Activated naive CD8-positive, alpha-beta T cell treated with anti-CD3 and anti-CD28 coated beads, Interleukin-2, amount 50 U/mL, for 16 hours (primary cell): Measurements from ENCODE around the gene STK16.
"Not testable (repeated sequence)": the region's sequence is repeated elsewhere in the genome, so short reads cannot be mapped to it uniquely, and the experiment has no call there.

Experiments
- DNase-seq: peaks from one replicate; pipeline ENCODE4 v3.0.0-alpha.2; 2020; ENCODE audit warnings: low read depth, low spot score

STK16 gene

GRCh38 chr2:219287116-219287440 lies 41.8 kb downstream of the STK16 start:
- not testable (repeated sequence) for DNase-seq

DNA sequence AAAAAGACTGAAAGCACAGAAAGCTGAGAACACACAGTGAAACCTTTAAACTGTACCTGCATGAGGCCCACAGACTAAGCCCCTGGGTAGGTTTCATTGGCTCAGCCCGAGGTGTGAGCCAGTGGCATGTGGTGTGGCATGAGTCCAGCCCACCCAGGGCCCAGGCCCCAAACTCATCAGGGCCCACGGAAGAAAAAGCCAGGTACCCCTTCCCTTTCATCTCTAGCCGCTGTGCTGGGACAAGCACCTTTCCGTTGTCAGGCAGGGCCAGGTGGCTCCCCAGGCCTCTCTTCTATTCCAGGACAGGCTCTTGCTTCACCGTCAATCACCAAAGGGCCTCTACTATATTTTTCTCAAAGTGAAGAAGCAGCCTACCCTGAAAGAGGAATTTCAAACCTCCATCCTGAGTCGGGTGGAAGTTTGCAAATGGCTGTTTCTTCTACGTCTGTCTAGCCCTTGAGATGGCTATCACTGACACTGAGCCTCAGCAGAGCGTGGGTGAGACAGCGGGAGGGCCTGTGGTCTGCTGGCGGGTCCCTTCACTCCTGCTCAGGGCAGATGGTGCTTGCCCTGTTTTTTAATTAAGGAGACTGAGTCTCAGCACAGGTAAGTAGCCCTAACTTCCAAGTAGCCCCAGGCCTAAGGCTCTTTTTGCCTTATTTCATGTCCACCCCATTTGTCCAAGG lies 42.4 kb downstream of the STK16 start:
- DNase-seq, result no peak

DNA sequence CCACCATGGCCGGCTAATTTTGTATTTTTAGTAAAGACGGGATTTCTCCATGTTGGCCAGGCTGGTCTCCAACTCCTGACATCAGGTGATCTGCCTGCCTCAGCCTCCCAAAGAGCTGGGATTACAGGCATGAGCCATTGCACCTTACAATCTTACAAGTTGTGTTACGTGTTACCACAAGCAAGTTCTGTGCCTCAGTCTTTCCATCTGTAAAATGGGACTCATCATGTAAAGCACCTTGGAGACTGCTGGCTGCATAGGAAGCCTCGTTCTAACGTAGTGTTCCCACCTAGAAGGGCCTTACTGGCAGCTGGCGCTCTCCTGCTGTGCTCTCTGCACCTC lies 43.9 kb downstream of the STK16 start:
- DNase-seq, result no peak

DNA sequence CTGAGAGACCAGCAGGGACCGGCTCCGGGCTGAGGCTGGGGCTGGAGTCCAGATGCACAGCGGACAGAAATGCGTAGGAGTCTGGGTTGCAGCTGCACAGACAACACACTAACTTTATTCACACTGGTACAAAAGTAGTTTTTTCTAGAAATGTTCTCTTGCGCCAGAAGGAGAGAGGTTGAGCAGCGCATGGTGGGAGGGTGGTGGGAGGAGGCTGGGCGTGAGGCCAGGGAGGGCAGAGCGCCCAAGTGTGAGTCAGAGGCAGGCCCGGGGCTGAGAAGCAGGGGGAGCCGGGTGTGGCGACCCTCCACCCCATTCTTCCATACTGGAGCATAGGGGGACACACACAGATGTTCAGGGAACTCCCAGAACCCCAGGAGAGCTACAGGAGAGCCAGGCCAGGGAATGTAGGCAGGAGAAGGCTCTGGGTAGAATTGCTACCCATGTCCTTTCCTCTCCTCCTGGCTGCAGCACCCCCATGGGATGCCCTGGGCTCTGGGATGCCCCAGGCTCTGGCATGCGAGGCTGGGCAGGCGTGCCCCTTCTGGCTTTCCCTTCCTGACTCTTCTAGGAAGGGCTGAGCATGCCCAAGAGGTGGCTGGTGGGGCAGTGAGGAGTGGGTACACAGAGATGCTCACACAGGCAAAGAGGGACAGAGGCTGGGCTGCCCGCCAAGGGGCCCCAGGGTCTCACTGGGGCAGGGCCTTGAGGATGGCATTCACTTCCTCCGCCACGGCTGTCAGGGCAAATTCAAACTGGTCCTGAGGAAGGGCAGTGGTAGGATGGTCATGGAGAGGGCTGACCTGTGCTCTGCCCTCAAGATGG lies 44.5 kb downstream of the STK16 start:
- DNase-seq, result no peak

- no peak for DNase-seq
These were observed 45.3 kb downstream of the STK16 start for GRCh38 chr2:219290381-219291171.

- DNase-seq, result no peak
These were observed 46.1 kb downstream of the STK16 start for GRCh38 chr2:219291394-219291793.

DNA sequence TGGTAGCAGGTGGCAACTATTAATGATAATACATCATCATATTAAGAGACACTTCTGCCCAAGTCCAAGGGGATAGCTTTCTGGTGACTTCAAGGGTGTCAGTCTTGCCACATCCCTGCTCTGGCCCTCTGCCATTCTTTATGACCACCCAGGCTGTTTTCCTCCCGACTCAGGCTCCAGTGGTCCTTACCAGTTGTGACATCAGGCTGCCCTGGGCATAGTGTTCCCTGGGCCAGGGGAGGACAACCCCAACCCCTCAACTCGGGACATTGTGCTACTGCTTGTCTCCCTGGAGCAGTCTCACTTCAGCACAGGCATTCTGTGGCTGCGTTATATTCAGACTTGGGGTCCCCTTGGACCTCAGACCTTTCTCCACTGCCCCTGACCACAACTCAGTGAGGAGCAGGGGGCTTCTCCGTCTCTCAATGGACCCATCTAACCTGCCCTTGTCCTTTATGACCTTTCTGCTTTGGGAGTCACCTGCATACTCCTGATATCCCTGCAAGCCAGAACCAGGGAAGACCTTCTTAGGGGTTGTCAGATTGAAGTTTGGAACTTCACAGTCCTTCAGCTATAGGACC lies 46.7 kb downstream of the STK16 start:
- no peak for DNase-seq

DNA sequence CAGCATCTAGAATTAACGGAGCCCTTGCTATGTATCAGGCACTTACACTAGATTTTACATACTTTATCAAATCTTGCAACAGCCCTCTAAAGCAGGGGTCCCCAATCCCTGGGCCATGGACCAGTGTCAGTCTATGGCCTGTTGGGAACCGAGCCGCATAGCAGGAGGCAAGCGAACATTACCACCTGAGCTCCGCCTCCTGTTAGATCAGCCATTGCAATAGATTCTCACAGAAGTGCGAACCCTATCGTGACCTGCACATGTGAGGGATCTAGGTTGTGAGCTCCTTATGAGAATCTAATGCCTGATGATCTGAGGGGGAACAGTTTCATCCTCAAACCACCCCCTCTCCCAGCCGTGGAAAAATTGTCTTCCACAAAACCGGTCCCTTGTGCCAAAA lies 47.3 kb downstream of the STK16 start:
- DNase-seq, result no peak

DNA sequence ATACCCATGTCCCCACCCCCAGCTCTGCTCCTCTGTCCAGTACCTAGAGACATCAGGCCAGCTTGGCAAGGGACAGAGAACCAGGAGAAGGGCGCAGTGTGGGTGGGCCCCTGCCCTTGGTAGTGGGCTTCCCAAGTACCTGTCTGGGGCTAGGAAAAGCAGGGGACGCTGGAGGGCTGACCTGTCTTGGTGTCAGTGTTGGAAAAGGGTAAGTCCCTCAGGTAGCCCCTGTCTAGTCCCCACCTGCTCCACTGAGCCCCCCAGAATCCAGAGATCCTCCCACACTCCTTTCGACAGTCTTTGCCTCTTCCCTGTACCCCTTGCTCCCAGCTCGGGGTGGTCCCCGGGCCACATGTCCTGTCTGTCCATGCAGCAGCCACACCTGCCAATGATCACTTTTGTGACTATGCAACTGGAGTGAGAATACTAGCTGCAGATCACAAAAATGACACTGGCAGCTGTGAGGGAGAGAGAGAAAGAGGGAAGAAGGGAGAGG lies 48.5 kb downstream of the STK16 start:
- no peak for DNase-seq

DNA sequence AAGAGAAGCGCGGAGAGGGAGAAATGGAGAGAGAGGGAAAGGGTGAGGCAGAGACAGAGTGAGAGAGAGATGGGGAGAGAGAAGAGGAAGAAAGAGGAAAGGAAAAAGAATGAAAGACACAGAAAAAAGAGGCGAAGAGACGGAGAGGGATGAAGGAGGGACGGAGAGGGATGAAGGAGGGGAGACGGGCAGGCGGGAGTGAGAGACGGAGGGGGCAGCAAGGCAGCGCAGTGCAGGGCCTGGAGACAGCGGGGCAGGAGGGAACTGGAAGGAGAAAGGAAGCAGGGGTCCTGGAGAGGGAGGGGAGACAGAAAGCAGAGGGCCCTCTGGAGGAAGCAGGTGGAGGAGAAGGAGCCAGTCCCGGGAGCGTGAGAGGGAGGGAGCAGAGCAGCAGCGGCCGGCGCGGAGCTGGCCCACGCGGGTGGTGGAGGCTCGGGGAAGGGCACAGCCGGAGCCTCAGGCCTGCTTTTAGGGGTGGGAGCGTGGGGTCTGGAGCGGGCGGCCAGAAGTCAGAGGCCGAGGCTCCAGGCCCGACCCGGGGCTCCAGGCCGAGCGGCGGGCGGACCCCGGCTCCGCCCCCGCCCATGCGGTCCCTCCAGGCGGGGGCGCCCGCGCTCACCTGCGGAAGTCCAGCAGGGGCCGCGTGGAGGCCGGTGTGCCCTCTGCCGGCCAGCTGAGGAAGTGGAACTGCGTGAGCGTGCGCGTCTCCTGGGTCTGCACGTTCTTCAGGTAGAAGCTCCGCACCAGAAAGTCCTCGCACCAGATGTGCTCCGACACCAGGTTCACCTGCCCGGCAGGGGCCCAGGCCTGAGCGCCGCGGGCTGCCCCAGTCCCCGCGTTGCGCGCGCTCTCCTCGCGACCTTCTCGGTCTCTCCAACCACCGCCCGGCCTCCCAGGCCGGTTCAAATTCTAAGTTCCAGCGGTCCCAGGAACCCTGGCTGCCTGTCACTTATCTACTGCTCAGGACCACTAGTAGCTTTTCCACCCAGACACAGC lies 49.4 kb downstream of the STK16 start:
- peak; percentile 76 for DNase-seq

- no peak for DNase-seq
These were observed 50.9 kb downstream of the STK16 start for GRCh38 chr2:219296142-219296541.

GRCh38 chr2:219296631-219297391 lies 51.5 kb downstream of the STK16 start:
- no peak for DNase-seq

- no peak for DNase-seq
These were observed 52.6 kb downstream of the STK16 start for GRCh38 chr2:219297766-219298456.

- DNase-seq, result peak; percentile 85
These were observed 53.6 kb downstream of the STK16 start for GRCh38 chr2:219298759-219299371.

DNA sequence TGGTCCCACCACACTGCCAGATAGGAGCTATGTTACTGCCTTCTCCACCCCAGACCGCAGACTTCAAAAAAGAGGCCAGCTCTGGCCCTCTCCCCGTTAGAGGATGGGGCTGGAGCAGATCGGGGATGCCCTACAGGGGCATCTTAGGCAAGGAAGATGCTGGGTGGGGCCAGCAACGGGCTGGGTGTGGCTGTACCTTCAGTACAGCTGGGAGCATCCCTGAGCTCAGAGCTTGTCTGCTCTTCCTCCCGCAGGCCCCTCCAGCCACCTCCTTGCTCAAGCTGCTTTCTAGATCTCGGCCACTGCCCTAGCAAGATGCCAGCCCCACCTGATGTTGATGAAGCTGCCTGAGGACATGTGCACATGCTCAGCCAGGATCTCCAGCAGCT lies 54.1 kb downstream of the STK16 start:
- DNase-seq, result no peak
